Activated CD4-positive, alpha-beta T cell treated with anti-CD3 and anti-CD28 coated beads for 1 hour (primary cell): ENCODE measurements around the gene EHF.

Experiments used
- DNase-seq: peaks from one replicate; pipeline ENCODE4 v3.0.0-alpha.2; 2020

Gene EHF

DNA sequence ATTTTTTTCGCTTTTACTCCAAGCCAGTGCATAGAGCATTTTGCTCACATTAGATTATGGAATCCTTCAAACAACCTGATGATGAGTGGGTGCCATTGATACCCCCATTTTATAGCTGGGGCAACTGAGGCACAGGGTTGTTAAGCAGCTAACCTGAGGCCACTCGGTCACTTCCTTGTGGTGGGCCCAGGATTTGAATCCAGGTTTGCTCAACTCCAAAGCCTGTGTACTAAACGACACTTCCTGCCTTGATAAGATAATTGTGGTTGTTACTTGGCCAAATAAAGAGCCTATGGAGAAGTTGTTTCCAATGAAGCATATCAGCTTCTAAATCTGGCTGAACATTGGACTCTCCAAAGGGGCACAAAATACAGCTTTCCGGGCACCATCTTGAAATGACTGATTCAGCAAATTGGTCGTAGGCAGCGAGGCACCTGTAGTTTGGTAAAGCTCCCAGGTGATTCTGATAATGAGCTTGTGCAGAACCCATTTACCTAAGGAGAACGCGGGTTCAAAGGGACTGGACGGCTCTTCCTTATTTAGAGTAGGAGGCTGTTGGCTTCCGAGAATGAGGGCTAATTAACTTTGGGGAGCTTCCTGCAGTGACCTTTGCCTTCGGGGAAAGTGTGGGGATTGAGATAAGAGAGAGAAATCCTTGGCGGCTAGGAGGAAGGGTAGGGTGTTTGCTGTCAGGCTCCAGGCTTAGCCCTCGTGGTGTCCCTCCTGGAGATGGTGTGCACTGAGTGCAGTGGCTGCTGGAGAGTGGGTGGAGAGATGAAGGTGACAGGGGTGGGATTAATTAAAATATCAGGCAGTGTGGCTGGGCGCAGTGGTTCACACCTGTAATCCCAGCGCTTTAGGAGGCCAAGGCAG is 17.5 kb upstream of the EHF start:
- DNase-seq: no peak

DNA sequence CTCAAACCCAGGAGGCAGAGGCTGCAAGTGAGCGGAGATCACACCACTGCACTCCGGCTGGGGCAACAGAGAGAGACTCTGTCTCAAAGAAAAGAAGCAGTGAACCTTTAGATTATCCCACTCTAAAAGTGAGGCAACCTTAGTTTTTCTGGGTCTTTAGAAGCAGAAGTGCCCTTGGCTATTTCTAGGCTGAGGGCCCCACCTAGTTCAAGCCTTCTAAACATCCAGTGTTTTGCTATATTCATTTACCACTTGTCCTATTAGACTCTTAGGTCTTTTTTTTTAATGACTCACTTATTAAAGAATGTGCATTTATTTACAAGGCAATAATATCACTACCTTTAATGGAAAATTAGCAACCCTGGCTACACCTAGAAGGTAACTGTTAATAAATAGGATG is 16.7 kb upstream of the EHF start:
- DNase-seq: no peak

DNA sequence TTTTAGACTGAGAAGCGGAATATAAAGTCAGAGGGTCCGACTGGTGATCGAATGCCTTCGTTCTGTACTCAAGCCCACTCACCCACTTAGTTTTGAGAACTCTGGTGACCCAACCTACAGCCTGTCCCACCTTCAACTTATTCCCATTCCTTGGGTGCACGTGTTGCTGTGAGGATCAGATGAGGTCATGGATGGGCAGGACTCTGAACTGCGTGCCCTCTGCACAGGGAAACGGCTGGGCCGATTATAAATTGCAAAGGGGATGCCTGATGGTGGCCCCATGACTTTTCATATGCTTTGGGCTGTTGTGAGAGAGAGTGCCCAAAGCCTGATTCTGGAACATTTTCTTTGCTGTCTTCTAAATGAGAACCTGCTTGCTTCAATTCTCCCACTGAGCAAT is 16.0 kb upstream of the EHF start:
- DNase-seq: no peak

DNA sequence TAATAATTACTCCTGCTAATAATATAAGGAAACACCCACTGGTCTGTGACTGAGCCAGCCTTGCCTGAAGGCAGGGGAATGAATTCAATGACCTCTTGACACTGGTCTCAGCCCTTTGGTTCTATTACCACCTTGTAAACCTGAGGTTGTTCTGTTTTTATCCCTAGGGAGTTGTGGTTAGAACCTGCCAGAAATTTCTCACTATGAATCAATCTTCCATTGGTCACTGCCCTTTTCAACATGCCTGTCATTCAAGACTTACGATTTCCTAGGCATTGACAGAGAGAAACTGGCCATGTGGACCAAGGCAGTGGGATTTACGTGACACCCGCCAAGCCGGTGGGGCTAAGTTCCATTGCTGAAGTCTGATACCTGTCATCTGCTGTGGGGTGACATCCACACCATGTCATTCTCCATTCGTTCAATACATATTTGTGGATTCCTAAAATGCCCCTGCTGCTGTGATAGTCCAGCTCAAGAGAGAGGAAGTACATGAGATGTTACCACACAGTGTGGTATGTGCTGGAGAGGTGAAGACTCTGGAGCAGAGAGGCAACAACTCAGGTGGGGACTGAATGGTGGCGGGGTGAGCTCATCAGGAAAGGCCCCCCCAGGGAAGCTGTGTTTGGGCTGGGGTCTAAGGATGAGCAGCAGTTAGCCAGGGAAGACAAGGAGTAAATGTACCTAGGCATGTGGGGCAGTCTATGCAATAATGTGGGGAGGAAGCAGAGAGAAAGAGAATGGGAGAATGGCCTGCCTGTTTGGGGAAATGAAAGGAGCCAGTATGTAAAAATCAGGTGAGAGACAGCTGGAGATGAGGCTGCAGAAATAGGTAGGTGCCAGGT is 15.2 kb upstream of the EHF start:
- no peak for DNase-seq

DNA sequence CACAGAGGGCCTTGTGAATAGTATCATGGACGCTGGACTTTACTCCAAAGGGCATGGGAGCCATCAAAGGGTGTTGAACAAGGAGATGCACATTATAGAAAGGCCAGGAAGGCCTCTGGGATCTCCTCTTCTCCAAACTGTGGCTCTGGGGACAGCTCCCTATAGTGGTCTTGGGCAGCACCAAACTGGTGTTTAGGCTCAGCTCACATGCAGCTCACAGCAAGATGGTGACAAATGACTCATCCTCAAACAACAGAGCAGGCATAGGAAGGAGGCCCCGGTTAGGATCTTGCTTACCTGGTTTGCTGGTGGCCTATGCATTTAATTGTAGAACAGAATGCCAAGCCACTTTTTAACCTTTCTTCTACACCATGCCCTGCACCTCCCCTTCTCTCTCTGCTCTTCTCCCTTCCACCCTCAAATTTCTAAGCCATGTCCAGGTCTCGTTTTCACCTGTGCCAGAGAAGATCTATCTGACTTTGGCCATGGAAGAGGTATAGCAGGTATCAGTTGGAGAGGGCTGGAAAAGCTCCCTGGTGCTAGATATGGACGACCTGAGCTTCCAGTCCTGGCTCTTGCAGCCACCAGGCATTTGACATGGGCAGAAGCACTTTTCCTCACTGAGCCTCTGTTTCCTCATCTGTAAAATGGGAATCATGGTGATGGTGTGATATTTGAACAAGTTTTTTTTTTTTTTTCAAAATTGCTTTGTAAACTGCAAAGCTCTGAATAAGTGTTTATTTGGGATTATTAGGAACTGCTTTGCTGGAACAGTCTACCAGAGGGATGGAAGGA is 14.4 kb upstream of the EHF start:
- no peak for DNase-seq

DNA sequence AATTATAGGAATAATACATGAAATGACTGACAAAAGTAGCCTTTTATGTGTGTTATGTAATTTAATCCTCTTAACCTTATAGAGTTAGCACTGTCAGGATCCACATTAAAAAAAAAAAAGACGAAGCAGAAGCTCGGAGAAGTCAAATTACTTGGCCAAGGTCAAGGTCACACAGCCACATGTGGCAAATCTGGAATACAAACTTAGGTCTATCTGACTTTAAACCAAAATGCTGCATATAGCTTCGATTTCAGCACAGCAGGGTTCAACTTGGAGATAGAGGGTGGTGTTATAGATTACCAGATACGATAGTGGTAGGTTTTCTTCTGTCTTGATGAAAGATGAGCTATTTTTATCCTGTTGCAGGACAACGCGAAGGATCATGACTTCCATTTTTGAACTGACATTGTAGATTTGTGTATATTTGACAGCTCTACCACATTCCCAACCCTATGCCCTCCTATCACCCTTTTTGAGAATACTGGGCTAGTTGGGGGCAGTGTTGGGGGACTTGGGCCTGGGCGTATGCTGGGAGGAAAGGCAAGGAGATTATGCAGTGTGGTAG is 11.6 kb upstream of the EHF start:
- DNase-seq: no peak

DNA sequence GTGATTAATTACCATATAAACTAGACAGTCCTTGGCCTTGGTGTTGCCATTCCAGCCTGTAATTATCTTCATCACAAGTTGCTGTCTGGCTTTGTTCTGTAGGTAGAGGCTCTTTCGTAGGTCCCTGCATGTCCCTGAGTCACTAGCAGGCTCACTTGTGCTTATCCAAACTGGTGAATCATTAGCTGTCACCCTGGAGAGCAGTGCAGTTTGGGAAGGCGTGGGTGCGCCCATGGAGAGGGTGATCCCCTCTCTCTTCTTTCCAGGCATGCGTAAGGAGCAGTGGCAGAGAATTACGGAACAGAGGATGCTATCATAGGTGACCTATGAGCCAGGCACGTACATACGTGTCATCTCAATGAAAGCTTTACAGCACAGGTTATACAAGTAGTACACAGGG is 11.0 kb upstream of the EHF start:
- DNase-seq: no peak

DNA sequence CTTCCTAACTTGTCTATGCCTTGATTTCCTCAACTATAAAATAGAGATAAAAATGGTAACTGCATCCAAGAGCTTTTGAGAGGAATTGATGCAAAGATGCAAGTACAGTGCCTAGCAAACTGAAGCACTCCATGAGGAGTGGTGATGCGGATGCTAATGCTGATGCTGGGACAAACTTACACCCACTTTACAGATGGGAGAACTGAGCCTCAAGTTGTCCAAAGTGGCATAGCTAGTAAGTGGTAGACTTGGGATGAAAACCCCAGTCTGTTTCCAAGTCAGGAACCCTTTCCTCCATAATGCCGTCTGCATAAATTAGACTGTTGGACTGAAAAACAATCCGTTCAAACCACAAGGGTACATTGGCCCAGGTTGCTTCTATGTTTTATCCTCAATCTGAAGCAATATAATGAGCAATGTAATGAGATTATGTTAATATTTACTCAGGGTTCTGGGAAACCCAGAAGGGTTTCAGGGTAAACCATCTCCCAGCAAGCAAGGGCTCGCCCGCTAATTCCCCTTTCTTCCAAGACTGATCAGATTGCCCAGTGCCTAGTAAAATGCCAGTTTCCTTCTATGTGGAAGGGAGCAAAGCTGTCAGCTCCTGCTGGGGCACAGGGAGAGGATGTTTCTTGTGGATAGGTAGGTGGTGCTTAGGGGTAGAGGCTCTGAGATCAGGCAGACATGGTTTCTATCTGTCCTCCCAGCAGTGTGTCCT is 10.4 kb upstream of the EHF start:
- no peak for DNase-seq

DNA sequence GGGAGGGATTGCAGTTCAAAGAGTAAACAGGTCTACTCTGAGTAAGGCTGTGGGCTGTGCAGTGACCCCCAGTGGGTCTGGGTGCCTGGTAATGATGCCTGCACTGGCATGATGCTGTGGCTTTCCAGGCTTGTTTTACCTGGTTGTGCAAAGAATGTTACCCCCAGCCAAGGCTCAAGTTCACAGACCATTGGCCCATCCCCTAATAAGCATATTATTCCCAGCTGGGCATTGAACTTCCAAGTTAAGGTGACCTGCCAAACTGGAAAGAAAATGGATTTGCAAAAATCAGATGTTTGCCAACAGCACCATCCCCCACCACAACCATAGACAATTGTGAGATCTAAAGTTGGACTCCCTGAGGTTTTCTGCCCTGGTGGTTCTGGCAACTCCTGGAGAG is 7.9 kb upstream of the EHF start:
- no peak for DNase-seq

DNA sequence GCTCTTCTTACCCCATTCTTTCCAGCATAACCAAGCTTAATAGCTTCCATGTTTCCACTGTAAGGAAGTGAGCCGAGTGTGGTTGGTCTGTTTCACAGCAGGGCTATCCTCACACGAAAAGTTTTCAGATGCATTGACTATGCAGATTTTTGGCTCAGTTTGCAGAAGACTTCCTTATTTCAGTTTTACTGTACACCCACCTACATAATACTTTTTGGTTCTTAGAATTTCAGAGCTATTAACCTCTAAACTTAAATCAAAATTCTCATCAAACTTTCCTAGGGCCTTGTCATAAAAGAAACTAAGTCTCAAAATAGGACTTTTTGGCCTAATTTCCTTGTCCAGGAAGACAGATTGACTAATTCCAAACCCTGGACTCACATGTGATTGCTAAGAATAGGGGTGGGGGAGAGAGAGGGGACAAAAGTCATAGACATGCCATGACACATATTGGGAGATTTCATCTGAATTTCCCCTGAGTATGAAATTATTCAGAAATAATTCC is 7.3 kb upstream of the EHF start:
- no peak for DNase-seq

DNA sequence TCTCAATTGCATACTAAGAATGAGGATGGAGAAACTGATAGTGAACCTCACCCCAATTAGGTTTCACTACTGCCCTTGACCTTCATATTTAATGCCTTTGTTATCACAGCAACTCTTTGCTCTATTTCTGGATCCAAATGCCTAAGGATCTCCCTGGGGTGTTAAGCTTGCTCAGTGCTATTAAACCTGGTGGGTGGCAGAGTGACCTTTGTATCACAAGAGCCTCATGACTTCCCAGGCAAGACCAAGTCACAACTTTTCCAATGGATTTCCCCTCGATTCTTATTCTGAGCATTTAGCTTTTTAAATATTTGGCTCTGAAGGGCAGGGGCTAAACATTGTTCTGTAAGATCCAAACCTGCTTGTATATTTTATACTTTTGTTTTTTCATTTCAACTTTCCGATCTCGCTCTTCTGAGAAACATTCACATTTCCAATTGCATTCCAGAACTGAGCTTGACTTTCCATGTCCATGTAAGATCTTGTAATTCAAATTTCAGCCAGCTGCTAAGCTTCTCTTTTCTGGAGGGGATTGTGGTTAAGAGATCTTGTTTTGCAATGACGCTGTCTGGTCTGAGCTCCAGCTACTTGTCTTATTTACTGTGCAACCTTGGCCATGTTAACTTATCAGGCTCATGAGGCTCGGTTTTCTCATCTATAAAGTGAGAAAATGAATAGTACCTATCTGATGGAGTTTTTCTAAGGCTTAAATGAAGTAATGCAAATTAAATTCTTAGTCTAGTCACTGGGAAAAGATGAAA is 6.4 kb upstream of the EHF start:
- no peak for DNase-seq

DNA sequence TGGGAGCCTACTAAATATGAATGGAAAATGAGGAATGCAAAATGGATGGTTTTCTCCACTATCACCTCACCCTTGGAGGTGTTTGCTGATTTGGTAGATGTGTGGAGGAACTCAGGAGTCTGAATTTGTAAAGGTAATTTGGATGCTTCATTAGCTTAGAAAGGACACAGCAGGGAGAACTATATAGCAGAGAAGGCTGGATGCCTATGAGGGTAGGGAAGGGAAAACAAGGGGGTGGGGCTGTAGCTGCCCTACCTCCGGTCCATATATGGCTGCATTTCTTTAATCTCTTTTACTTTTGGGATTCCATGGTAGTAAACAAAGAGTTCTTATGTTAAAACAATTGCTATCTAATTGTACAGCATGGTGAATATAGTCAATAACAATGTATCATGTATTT is 4.8 kb upstream of the EHF start:
- no peak for DNase-seq

DNA sequence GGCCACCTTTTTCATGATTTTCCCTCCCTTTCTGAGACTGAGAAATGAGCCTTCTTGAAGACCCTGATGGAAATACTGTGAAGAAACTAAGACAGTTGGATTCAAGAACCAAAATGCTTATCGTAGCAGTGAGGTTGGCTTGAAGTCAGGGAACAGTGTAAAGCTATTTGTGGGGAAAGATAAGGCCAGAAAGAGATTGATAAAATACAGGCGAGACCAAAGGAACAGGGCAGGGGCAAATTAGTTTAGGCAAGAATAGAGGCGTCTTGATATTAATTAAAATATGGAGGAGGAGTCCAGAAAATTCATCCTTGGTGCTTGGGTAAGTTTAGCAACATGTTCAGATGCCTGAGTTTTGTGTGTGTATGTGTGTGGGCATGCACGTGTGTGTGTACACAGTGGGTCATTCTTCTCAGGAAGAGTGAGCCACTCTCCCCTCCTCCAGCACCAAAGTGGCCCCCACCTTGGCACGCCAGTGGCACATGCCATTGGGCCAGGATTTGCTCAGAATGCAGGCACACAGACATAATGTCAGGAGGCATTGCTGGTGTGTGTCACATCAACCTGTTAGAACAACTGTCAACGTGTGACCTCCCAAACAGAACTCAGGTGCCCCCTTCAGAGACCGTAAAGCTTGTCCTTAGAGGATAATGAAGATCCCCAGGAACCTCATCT is 3.9 kb upstream of the EHF start:
- no peak for DNase-seq

DNA sequence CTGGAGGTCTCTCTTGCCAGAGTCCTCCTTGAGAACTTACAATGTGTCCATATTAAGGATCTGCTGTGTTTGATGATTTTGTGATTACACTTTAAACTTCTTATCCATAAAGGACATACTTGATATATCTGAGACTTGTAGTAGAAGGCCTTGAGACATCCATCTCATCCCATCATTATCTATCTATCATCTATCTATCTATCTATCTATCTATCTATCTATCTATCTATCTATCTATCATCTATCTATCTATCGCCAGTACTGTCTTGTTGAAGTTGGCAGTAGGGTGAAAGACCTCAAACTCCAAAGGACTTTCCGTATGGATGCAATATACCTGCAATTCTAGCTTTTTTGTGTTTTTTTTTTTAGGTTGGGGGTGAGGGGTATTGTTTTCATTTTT is 2.5 kb upstream of the EHF start:
- no peak for DNase-seq

DNA sequence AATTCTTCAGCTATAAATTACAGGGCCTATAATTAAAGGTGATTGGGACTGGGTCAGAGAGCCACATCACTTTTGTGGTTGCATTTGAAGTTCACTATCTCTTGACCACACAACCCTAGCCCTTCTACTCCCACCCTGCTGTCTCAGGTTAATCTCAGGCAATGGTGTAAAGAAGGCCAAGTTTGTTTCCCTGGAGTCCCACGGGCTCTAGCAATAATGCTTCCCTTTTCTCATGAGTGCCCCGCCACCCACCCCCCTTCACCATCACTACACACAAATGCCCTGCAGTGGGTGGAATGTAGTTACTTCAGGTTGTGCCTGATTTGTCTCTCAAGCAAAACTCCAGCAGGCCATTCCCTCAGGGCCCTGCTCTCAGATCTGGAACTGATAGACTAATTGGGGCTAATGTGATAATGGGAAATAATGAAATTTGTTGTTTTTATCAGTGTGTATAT is 1.8 kb upstream of the EHF start:
- no peak for DNase-seq

DNA sequence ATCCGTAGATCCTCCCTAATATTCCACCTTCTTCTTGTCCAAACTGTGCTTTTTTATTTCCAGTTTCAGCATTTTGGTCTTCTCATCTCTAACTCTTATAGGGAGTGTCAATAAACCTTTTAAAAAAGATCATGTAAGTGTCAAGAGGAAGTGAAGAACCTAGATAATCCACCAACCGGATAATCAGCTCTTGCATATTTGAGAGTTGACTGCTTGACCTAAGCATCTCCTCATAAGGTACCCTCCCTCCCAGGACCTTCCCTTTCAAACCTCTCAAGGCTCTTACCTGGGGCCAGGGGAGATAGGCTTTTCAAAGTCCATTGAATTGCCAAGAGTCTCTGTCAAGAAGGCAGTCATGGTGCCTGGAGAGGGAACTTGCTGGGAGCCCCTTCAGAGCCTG is 691 bp upstream of the EHF start:
- no peak for DNase-seq

DNA sequence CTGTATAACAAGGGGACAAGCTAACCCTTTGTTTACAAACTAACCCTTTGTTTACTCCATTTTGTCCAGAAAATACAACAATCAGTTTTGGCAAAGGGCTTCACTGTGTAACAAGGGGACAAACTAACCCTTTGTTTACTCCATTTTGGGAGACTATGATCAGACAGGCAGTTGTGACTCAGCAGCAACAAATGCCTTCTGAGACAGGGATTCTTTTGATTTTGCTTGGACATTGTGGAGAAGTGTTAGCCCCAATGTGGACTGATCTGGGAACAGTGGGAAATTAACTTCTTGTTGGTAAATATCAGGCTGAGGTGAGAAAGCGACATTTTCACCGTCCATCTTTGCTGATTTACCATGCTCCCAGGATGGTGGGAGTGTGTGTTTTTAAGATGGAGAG is 983 bp downstream of the EHF start:
- DNase-seq: no peak

DNA sequence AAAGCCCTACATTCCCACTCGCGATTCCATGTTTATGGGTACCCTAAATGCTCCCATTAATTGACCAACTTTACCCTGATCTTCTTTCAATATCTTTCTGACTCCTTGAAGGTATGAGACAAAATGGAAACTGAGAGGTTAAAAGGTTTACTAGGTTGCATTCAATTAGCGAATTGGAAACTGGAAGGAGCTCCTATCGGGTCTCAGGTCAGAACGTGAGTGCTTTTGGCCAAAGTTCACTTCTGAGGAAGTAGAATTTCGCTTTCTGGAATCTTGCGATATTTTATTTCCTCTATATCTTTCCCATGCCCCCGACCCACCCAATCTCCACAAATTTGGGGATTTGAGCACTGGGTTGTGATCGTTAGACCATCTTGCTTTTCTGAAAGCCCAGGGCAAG is 2.6 kb downstream of the EHF start:
- no peak for DNase-seq

DNA sequence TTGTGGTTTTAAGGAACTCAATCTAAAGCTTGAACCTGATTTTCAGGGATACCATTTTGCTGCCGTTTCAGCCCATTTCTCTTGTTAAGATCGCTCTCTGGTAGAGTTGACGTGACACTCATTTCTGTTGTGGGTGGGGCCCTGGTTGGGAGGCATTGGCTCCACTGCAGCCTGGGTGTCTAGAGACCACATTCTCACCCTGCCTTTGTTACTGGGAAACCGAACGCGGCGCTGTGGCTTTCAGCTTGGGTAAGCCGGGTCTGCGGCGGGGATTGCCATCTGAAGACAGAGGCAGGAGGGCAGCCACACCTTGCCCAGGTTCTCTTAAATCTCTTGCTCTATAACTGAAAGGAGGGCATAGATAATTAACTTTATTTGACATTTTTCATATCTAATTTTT is 3.2 kb downstream of the EHF start:
- no peak for DNase-seq

DNA sequence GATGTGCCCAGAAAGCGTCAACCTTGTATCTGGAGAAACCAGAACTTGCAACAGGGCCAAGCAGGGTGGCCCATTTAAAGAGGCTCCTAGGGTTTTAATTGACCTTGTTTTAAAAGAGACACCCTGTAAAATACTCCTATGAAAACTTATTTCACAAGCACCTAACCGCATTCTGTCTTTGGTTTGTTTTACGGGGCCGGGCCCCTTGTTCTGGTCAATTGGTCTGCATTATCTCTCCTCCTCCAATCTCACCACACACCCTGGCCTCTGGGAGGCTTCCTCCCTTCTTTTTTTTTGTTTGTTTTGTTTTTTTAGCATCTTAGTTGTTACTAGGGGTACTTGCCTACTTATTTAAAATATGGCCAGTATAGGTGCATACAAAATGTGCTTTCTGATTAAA is 4.7 kb downstream of the EHF start:
- no peak for DNase-seq

DNA sequence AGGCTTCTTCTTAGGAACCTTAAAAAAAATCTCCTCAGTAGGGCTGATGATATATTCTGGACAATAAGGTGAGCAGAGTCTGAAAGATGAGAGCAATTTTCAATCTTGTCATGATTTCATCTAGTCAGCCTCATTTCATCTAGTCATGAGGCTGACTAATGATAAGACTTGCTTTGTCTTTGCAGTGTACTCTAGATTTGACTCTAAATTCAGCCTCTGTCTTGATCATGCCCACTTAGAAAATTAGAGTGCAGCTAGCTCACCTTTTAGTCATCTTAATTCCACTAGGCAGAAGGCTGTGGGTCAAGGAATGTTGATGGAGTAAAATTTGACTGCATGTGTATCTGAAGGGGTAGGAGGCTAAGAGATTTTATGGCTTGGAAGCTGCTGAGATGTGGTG is 5.5 kb downstream of the EHF start:
- no peak for DNase-seq
